SJSA1 (cell line): ENCODE results near the gene TMEM255B. TPM values are rescaled to one million over a fixed set of nuclear protein-coding genes. Genes with fewer than 3 reads are reported as not detected.
"Not testable (repeated sequence)": the region's sequence is repeated elsewhere in the genome, so short reads cannot be mapped to it uniquely, and the experiment has no call there.

Experiments
- DNase-seq, 2 experiments: peaks; one replicate each; pipeline ENCODE4 v3.0.0-alpha.2; 2015 to 2020; ENCODE audit warnings: low spot score in 2 of 2, low read depth in 1 of 2
- H3K27ac ChIP-seq: fragments of 250-450 bp; sonication (Bioruptor Pico); 2 replicates; pipeline ENCODE4 v1.5.1; 2020; ENCODE audit warnings: mild to moderate bottlenecking, moderate library complexity
- H3K27me3 ChIP-seq: fragments of 250-450 bp; sonication (Bioruptor Pico); replicated peaks from 2 replicates; pipeline ENCODE4 v1.5.1; 2020; ENCODE audit warnings: mild to moderate bottlenecking, moderate library complexity
- H3K36me3 ChIP-seq: fragments of 250-450 bp; sonication (Bioruptor Pico); 2 replicates; pipeline ENCODE4 v1.5.1; 2020; ENCODE audit warnings: mild to moderate bottlenecking
- H3K4me1 ChIP-seq: fragments of 250-450 bp; sonication (Bioruptor Pico); replicated peaks from 2 replicates; pipeline ENCODE4 v1.6.1; 2021; ENCODE audit warnings: mild to moderate bottlenecking
- H3K4me3 ChIP-seq: fragments of 250-450 bp; sonication (Bioruptor Pico); 2 replicates; pipeline ENCODE4 v1.5.1; 2020; ENCODE audit warnings: mild to moderate bottlenecking
- H3K9me3 ChIP-seq: fragments of 250-450 bp; sonication (Bioruptor Pico); replicated peaks from 2 replicates; pipeline ENCODE4 v1.5.1; 2020; ENCODE audit warnings: mild to moderate bottlenecking
- total RNA-seq: library from RNA; depleted of rRNA; stranded (reverse); fragments of >200 nt; shearing (Covaris generic); gene quantifications from 2 replicates; pipeline ENCODE4 v1.2.3, GENCODE V29; 2014

Gene TMEM255B
- total RNA-seq, 1 experiment from 2014 or later: 1.8 TPM

GRCh38 chr13:113822956-113823744 is 64.1 kb downstream of the TMEM255B start:
- H3K4me1 ChIP-seq: peaks cover 28% of the 10 kb centered on the region
- no peaks in the 10 kb centered on the region for H3K9me3 ChIP-seq
- no peaks in the 10 kb centered on the region for H3K27me3 ChIP-seq
- DNase-seq: no peak
- no peak overlapping the region for H3K4me3 ChIP-seq
- peaks cover 12% of the 10 kb centered on the region for H3K36me3 ChIP-seq
- no peak overlapping the region for H3K27ac ChIP-seq

GRCh38 chr13:113823771-113824170 is 64.7 kb downstream of the TMEM255B start:
- Histone ChIP-seq H3K27ac (no peak overlapping the region), H3K9me3 (no peaks in the 10 kb centered on the region), H3K36me3 (peaks cover 12% of the 10 kb centered on the region), H3K4me1 (peaks cover 28% of the 10 kb centered on the region), H3K27me3 (no peaks in the 10 kb centered on the region), H3K4me3 (no peak overlapping the region)
- no peak for DNase-seq

DNA sequence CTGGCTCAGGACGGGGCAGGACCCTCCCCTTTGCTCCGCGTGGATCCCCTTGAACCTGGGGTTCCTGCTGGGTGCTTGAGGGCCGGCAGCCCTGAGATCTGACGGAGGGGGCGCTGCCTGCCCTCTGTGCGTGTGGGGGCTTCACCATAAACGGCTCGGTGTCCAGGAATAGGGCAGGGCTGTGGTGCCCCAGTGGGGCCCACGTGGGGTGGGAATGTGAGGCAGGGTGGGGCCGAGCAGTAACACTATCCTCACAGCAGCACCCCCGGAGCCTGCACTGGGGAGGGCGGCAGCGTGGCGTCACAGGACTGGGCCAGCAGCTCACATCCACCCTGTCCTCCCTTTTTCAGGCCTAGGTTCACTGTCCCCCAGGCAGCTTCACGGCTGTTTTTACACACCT is 66.8 kb downstream of the TMEM255B start:
- no peaks in the 10 kb centered on the region for H3K27me3 ChIP-seq
- peaks cover 12% of the 10 kb centered on the region for H3K36me3 ChIP-seq
- H3K4me1 ChIP-seq: peaks cover 16% of the 10 kb centered on the region
- no peaks in the 10 kb centered on the region for H3K9me3 ChIP-seq
- H3K27ac ChIP-seq: no peak overlapping the region
- no peak for DNase-seq
- H3K4me3 ChIP-seq: no peak overlapping the region

GRCh38 chr13:113826446-113826845 is 67.4 kb downstream of the TMEM255B start:
- H3K27me3 ChIP-seq, H3K4me3 ChIP-seq, DNase-seq, H3K27ac ChIP-seq, H3K9me3 ChIP-seq: not testable (repeated sequence)
- H3K36me3 ChIP-seq: peaks cover 12% of the 10 kb centered on the region
- peaks cover 10% of the 10 kb centered on the region for H3K4me1 ChIP-seq

GRCh38 chr13:113827021-113827420 is 68.0 kb downstream of the TMEM255B start:
- DNase-seq: no peak
- H3K4me3 ChIP-seq: no peak overlapping the region
- no peaks in the 10 kb centered on the region for H3K9me3 ChIP-seq
- peaks cover 5% of the 10 kb centered on the region for H3K4me1 ChIP-seq
- H3K36me3 ChIP-seq: peaks cover 8% of the 10 kb centered on the region
- H3K27me3 ChIP-seq: no peaks in the 10 kb centered on the region
- no peak overlapping the region for H3K27ac ChIP-seq

GRCh38 chr13:113828282-113828825 is 69.3 kb downstream of the TMEM255B start:
- no peaks in the 10 kb centered on the region for H3K27me3 ChIP-seq
- no peak overlapping the region for H3K27ac ChIP-seq
- no peak for DNase-seq
- H3K4me3 ChIP-seq: no peak overlapping the region
- H3K4me1 ChIP-seq: no peaks in the 10 kb centered on the region
- H3K9me3 ChIP-seq: no peaks in the 10 kb centered on the region
- no peaks in the 10 kb centered on the region for H3K36me3 ChIP-seq

DNA sequence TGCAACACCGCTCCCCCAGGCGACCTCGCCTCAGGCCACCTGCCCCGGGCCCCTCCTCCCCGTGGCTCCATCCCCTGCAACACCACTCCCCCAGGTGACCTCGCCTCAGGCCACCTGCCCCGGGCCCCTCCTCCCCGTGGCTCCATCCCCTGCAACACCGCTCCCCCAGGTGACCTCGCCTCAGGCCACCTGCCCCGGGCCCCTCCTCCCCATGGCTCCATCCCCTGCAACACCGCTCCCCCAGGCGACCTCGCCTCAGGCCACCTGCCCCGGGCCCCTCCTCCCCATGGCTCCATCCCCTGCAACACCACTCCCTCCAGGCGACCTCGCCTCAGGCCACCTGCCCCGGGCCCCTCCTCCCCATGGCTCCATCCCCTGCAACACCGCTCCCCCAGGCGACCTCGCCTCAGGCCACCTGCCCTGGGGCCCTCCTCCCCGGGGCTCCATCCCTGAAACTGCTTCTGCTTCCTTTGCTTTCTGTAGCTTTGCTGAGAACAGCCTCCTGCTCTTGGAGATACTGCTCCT is 71.5 kb downstream of the TMEM255B start:
- H3K36me3 ChIP-seq, H3K9me3 ChIP-seq, H3K4me3 ChIP-seq, H3K27ac ChIP-seq, DNase-seq, H3K27me3 ChIP-seq, H3K4me1 ChIP-seq: not testable (repeated sequence)

DNA sequence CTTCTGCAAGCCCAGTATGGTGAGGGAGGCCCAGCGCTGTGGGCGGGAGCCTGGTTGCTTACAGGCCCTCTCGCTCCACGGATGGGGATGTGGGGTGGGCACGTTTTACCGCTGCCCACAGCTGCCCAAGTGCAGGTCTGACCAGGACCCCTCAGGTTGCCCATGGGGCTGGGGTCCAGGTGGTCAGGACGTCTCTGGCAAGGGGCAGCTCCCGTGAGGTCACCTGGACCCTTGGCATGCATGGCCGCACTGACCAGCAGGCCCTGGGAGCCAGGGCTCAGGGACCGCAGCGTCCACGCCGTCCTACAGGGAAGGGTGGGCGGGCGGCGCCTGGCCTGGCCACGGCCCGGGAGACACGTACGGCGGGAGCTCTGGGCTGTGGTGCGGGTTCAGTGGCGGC is 72.0 kb downstream of the TMEM255B start:
- H3K27me3 ChIP-seq: no peaks in the 10 kb centered on the region
- H3K36me3 ChIP-seq: no peaks in the 10 kb centered on the region
- no peak overlapping the region for H3K4me3 ChIP-seq
- no peak overlapping the region for H3K27ac ChIP-seq
- 0 out of 2 replicates have a peak, but pooled peaks cover 3% of the 10 kb centered on the region for H3K4me1 ChIP-seq
- DNase-seq: no peak
- H3K9me3 ChIP-seq: no peaks in the 10 kb centered on the region

DNA sequence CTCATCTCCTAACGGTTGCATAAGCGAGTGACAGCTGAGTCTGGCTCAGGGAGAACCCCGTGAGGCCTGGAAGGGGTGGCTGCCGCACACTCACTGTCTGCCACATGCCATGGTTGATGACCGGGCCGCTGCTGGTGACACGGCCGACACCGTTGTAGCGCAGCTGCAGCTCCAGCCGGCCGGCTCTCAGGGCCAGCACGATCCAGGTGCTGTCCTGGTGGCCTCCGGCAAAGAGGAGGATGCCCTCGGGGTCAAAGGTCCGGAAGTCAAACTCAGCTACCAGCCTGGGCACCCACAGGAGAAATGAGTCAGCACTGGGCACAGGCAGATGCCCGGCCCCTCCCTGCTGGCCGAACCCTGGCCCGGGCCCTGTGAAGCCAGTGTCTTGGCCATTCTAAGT is 73.2 kb downstream of the TMEM255B start:
- Histone ChIP-seq H3K9me3 (no peaks in the 10 kb centered on the region), H3K27me3 (no peaks in the 10 kb centered on the region), H3K36me3 (no peaks in the 10 kb centered on the region), H3K4me3 (no peak overlapping the region), H3K27ac (no peak overlapping the region), H3K4me1 (peaks cover 8% of the 10 kb centered on the region)
- no peak for DNase-seq

GRCh38 chr13:113832631-113833030 is 73.6 kb downstream of the TMEM255B start:
- Histone ChIP-seq H3K27me3 (no peaks in the 10 kb centered on the region), H3K27ac (no peak overlapping the region), H3K4me3 (no peak overlapping the region), H3K9me3 (no peaks in the 10 kb centered on the region), H3K36me3 (no peaks in the 10 kb centered on the region), H3K4me1 (peaks cover 12% of the 10 kb centered on the region)
- no peak for DNase-seq

DNA sequence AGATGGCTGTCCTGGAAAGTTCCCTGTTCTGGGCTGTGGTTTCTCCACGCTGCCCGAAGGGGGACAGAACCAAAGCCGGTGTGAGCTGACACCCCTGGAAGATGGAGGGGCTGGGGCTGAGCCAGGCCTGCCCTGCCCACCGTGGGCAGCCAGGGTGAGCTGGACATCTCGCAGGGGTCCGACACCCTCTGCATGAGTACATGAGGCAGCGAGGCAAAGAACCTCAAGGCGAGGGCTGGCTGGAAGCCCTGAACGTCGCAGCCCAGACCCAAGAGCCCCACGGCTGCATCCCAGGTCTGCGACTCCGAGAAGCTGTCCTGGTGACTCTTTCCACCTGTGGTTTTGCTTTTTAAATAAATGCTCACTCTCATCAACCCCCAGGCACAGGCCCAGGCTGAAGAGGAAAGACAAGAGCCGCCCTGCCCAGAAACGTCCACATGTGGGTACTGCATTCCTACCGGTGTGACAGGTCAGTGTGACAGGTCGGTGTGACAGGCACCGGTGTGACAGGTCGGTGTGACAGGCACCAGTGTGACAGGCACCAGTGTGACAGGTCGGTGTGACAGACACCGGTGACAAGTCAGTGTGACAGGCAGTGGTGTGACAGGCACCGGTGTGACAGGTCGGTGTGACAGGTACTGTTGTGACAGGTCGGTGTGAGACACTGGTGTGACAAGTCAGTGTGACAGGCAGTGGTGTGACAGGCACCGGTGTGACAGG is 74.2 kb downstream of the TMEM255B start:
- Histone ChIP-seq H3K4me3 (no peak overlapping the region), H3K4me1 (peaks cover 18% of the 10 kb centered on the region), H3K9me3 (no peaks in the 10 kb centered on the region), H3K36me3 (no peaks in the 10 kb centered on the region), H3K27me3 (no peaks in the 10 kb centered on the region), H3K27ac (no peak overlapping the region)
- DNase-seq: no peak

DNA sequence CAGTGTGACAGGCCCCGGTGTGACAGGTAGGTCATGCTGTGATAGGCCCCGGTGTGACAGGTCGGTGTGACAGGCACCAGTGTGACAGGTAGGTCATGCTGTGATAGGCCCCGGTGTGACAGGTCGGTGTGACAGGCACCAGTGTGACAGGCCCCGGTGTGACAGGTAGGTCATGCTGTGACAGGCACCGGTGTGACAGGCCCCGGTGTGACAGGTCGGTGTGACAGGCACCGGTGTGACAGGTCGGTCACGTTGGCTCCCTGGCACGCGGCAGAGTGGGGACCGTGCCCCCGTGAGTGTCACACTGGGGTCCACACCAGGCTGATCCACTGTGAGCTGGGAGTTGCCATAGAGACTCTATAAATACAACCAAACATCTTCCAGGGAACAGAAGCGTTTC is 75.0 kb downstream of the TMEM255B start:
- H3K9me3 ChIP-seq, H3K36me3 ChIP-seq, DNase-seq, H3K27me3 ChIP-seq, H3K27ac ChIP-seq, H3K4me3 ChIP-seq: not testable (repeated sequence)
- H3K4me1 ChIP-seq: peaks cover 22% of the 10 kb centered on the region

DNA sequence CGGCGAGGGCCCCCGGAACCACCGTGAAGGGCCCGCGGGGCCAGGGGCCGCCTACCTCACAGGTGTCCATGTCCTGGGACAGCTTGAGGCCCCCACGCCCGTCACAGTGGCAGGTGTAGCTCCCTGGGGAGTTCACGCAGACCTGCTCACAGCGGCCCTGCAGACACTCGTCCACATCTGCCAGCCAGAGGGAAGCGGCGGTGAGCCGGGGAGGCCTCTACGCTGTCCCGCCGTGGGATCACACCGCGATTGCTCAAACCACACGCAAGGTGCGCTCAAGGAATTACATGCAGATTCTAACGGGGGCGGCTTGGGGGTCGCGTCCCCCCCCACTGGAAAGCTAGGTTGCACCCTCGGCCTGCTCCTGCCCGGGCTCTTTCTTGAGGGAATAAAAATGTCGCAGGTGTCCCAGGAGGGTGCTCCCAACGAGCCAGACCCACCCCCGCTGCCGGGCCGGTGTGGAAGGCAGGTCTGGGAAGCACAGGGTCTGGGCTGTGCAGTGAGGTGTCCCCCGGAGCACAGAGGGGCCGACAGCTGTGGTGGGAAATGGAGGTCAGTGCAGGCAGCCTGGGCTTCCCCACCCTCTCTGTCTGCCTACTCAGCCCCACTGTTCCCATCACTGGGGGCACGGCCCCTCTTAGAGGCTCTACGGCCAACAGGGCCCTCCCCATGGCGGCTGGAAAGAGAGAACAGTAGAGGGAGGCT is 75.6 kb downstream of the TMEM255B start:
- Histone ChIP-seq H3K9me3 (no peaks in the 10 kb centered on the region), H3K27ac (no peak overlapping the region), H3K4me1 (peaks cover 27% of the 10 kb centered on the region), H3K27me3 (no peaks in the 10 kb centered on the region), H3K36me3 (no peaks in the 10 kb centered on the region), H3K4me3 (no peak overlapping the region)
- no peak for DNase-seq
